Ishikawa (cell line): ENCODE results near the gene CYB5B.

ENCODE experiments used
- CEBPB ChIP-seq: IDR thresholded peaks from 2 replicates; pipeline ENCODE4 v1.6.1; 2012
- CREB1 ChIP-seq: IDR thresholded peaks from 2 replicates; pipeline ENCODE4 v1.6.1; 2012; ENCODE audit warnings: low read depth
- EGR1 ChIP-seq: IDR thresholded peaks from 2 replicates; pipeline ENCODE4 v1.6.1; 2012
- EP300 ChIP-seq: IDR thresholded peaks from 2 replicates; pipeline ENCODE4 v1.6.1; 2012; ENCODE audit warnings: borderline replicate concordance
- FOXM1 ChIP-seq: IDR thresholded peaks from 2 replicates; pipeline ENCODE4 v1.6.1; 2012; ENCODE audit warnings: low read depth, borderline replicate concordance
- MAX ChIP-seq: IDR thresholded peaks from 2 replicates; pipeline ENCODE4 v1.6.1; 2012
- NFIC ChIP-seq: IDR thresholded peaks from 2 replicates; pipeline ENCODE4 v1.6.1; 2012
- RAD21 ChIP-seq: IDR thresholded peaks from 2 replicates; pipeline ENCODE4 v1.6.1; 2012; ENCODE audit warnings: low read depth
- REST ChIP-seq: IDR thresholded peaks from 2 replicates; pipeline ENCODE4 v1.6.1; 2012; ENCODE audit warnings: low read depth, mild to moderate bottlenecking
- TAF1 ChIP-seq: IDR thresholded peaks from 2 replicates; pipeline ENCODE4 v1.6.1; 2012; ENCODE audit warnings: low read depth, mild to moderate bottlenecking
- TCF12 ChIP-seq: IDR thresholded peaks from 2 replicates; pipeline ENCODE4 v1.6.1; 2012; ENCODE audit warnings: low read depth
- TEAD4 ChIP-seq: IDR thresholded peaks from 2 replicates; pipeline ENCODE4 v1.6.1; 2012
- USF1 ChIP-seq: IDR thresholded peaks from 2 replicates; pipeline ENCODE4 v1.6.1; 2012
- YY1 ChIP-seq: IDR thresholded peaks from 2 replicates; pipeline ENCODE4 v1.6.1; 2012; ENCODE audit warnings: low read depth
- ZBTB7A ChIP-seq: IDR thresholded peaks from 2 replicates; pipeline ENCODE4 v1.6.1; 2012; ENCODE audit warnings: low read depth

The CYB5B gene

GRCh38 chr16:69478685-69479084, 54.3 kb downstream of the CYB5B start:
- TF ChIP-seq CREB1 (no peak), RAD21 (no peak), TAF1 (no peak), EGR1 (no peak), MAX (no peak), CEBPB (no peak), NFIC (no peak), YY1 (no peak), FOXM1 (no peak), USF1 (no peak), REST (no peak), TCF12 (no peak)

GRCh38 chr16:69479775-69480174, 55.4 kb downstream of the CYB5B start:
- TF ChIP-seq EGR1 (no peak), EP300 (no peak), YY1 (no peak), NFIC (no peak), FOXM1 (no peak), REST (no peak), TEAD4 (no peak), TCF12 (no peak), CEBPB (no peak), ZBTB7A (no peak), MAX (no peak), USF1 (no peak)

GRCh38 chr16:69481901-69482341, 57.5 kb downstream of the CYB5B start:
- TF ChIP-seq USF1 (no peak), TCF12 (no peak), EP300 (no peak), TEAD4 (no peak), FOXM1 (no peak)

- no peak for TF ChIP-seq USF1
- TF ChIP-seq EGR1, result no peak
- no peak for TF ChIP-seq RAD21
- TF ChIP-seq TEAD4, result no peak
- no peak for TF ChIP-seq CREB1
- TF ChIP-seq NFIC, result no peak
- TF ChIP-seq ZBTB7A, result no peak
- no peak for TF ChIP-seq FOXM1
Measured at GRCh38 chr16:69482410-69482991, 58.1 kb downstream of the CYB5B start.

- TF ChIP-seq NFIC (no peak), EGR1 (no peak), TAF1 (no peak), FOXM1 (no peak), CEBPB (no peak), USF1 (no peak)
Measured at GRCh38 chr16:69483611-69484010, 59.2 kb downstream of the CYB5B start.
